KBM-7 (cell line): ENCODE measurements around the gene PLGRKT.
A peak's percentile ranks its signal among the peaks of the same experiment; 100 is the strongest.
"Not testable (repeated sequence)": the region's sequence is repeated elsewhere in the genome, so short reads cannot be mapped to it uniquely, and the experiment has no call there.

Experiments
- DNase-seq: peaks from one replicate; pipeline ENCODE4 v3.0.0-alpha.2; 2015
- in situ Hi-C: fragments of 300-500 bp; cut with MboI; formaldehyde crosslinking; loops from 2 replicates; pipeline ENCODE4 v1.14.3; 2020; ENCODE audit warnings: low sequenced_read_pairs, low pct_unique_long_range_greater_than_20kb, mixed read lengths

Gene PLGRKT, protein sequence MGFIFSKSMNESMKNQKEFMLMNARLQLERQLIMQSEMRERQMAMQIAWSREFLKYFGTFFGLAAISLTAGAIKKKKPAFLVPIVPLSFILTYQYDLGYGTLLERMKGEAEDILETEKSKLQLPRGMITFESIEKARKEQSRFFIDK

DNA sequence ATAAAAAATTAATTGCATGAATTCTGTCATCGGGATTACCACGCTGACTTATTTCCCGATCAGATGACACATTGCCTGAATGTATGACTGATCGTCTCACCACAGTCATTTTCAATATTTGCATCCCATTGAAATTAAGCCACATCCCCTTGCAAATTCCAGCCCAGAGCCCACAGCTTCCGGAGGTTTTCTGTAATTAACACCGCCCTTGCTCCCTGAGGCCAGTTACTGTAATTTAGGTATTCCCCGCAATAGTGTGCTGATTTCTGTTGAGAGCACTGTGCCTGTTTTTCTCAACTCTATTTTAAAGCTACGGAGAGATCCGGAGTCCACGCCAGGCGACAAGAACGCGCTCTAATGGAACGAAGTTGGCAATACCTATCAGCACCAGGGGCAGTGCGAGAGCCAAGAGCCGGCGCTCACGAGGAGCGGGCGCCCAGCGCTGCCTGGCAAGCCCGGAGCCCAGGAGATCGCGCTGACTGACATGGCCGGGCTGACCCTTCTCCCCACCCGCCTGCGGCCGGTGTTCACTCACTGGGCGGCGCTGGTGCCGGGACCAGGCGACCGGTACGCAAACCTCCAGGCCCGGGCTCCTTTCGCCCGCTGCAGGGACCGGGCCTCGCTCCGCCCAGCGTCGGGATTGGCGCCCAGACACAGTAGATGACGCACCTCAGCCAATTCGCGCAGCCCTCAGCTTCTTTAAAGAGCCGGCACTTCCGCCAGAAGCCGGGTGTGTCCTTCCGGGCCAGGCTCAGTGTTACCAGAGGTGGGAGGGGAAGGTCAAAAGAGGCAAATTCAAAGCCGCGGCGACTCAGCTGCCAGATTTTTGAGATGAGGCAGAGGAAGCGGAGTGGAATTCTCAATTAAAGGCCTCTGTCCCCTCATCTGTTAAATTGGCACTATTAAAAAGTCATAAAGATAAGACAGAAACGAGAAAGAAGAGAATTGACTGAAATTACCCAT is at the start of gene PLGRKT:
Gene PLGRKT (minus strand): TSS at position 672 of the 963 bp plus-strand sequence. CDS start 5,948 bp downstream, outside the sequence.
- in situ Hi-C loops, result loop anchor here (25.0 kb wide), 1 partner anchor 675 kb away; no protein-coding TSS in a partner anchor
- DNase-seq, result peak; percentile 94

DNA sequence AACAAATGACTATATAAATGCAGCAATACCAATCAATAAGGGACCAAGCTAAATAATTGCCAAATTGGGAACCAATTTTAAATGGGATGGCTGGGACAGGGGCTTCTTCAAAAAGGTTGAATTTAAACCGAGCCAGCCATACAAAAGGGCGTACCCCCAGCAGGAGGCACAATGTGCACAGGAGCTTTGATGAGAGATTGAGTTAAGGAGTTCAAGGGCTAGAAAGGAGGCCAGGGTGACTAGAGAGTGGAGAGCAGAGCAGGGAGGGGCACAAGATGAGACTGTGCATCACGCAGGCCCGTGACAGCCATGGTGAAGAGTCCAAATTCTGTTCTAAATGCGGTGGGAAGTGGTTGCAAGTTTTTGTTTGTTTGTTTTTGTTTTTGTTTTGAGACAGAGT is 49.3 kb upstream of the PLGRKT start:
- in situ Hi-C loops, result no loop called here
- DNase-seq, result no peak

DNA sequence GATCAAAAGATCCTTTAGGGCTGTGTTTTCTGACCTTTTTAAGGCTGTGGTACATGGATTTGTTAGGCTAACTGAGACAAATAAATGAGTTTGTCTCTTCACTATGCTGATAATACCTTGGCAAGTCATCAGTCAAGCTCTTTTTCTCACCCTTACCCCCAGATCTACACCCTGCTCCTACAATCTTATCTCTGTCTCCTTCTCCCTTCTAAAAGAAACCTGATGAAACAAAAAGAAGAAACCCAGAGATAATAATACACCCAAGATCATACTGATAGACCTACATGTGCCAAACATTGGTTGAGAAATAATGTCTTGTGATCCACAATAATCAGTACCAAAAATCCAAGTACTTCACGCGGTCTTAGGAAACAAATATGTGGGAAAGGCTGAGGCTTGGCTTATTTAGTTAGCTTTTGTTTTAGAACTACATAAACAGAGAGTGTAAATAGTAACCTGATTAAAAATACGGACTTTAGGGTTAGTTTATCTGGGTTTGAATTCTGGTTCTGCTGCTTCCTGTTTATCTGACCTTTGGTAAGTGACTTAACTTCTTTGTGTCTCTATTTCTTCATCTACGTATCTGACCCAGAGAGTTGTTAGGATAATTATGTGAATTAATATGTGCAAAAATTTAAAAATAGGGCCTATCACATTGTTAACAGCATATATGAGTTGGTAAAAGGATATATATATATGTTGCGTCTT is 47.8 kb upstream of the PLGRKT start:
- in situ Hi-C loops, result no loop called here
- no peak for DNase-seq

DNA sequence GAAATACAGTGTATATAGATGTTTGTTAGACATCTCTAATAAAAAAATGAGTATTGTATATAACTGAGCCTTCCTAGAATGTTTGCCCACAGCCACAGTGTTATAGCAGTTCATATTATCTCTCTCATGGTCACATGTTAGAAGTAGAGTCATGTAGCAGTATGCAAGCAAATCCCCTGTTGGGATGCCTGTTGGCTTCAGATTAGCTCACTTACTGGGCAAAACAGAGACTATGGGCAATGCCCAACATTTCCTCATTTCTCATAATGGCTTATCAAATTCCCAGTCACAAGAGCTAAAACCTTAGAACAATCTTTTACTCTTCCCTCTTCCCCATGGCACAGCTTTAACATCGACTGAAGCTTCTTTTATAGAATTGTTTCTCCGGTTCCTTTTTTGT is 45.6 kb upstream of the PLGRKT start:
- in situ Hi-C loops, result no loop called here
- no peak for DNase-seq

DNA sequence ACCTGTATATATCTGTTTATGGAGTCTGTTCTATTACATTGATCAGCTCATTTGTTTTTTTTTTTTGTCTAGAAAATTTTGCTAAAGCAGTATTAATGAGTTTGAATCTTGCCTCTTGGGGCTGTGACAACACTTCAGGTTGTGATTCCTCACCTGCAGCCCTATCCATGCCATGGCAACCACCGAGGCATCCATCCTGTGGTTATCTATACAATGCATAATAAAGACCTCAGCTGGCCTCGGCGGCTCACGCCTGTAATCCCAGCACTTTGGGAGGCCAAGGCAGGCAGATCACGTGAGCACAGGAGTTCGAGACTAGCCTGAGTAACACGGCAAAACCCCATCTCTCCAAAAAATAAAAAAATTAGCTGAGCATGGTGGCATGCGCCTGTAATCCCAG is 44.5 kb upstream of the PLGRKT start:
- no peak for DNase-seq
- in situ Hi-C loops, result no loop called here

DNA sequence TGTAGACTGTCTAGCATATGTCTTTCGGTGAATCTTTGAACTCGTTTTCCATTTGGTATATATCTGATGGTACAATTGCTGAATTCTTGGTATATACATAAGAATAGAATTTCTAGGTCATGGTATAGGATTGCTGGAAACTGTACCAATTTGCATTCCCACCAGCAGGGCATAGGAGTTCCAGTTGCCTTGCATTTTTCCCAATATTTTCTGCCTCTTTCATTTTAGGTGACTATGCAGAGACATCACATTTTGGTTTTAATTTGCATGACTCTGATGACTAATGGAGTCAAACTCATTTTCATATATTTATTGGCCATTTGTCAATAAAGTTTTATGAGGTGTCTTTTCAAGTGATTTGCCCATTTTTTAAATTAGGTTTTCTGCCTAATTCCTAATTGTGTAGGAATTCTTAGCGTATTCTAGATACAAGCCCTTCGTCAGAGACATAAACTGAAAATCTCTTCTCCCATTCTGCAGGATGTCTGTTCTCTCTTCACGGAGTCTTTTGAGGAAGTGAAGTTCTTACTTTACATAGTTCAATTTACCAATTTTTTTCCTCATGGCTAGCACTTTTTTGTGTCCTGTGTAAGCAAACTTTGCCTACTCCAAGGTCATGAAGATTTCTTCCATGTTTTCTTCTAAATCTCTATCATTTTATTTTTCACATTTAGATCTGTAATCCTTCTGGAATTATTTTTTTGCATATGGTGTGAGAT is 43.8 kb upstream of the PLGRKT start:
- in situ Hi-C loops, result no loop called here
- peak; percentile 13 for DNase-seq

DNA sequence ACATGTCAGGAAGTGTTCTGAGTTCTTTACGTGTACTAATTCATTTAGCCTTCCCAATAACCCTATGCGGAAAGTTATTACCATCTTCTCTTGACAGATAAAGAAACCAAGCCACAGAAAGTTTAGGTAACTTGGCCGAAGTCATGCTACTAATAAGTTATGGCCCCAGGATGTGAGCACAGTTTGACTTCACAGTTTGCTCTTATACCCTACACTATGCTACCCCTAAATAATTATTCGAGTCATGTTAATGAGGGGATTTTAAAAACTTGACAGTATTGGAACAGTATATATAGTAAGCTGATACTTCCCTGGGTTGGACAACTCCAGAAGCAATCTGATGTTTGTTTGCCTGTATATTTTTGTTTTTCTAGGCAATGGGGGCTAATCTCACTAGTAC is 43.2 kb upstream of the PLGRKT start:
- no peak for DNase-seq
- in situ Hi-C loops, result no loop called here

DNA sequence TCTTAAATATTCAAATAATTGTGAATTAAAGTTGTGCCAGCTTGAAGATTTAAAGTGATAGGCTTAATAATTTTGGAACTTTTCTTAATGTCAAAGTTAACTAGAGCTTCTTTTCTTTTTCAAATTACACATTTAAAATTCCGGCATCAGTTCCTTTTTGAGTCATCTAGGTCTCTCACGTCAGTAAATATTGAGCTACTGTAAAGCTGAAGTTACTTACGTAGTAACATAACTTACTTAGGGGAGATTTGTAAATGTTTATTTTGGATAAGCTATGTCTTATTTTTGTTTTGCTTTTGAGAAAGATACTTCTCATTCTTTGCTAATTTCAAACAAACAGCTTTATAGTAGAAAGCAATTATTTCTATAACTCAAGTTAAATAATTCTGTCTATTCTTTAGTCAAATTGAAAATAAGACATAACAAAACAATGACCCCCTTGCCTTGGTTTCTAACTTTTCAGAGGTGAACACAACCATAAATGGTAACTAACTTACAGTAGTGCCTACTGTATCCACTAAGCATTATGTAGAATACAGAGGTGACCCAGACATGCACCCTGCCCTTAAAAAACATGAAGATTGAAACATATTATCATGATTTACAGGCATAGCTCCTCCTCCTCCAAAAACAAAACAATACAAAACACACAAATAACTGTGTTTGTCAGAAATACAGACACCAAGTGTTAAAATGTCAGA is 42.4 kb upstream of the PLGRKT start:
- in situ Hi-C loops, result no loop called here
- DNase-seq, result no peak

DNA sequence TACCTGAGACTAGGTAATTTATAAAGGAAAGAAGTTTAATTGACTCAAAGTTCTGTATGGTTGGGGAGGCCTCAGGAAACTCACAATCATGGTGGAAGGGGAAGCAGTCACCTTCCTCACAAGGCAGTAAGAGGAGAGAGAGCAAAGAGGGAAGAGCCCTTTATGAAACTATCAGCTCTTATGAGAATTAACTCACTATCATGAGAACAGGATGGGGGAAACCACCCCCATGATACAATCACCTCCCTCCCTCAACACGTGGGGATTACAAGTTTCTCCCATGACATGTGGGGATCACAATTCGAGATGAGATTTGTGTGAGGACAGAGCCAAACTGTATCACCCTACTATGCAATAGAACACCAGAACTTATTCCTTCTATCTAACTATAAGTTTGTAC is 40.5 kb upstream of the PLGRKT start:
- no peak for DNase-seq
- in situ Hi-C loops, result no loop called here

DNA sequence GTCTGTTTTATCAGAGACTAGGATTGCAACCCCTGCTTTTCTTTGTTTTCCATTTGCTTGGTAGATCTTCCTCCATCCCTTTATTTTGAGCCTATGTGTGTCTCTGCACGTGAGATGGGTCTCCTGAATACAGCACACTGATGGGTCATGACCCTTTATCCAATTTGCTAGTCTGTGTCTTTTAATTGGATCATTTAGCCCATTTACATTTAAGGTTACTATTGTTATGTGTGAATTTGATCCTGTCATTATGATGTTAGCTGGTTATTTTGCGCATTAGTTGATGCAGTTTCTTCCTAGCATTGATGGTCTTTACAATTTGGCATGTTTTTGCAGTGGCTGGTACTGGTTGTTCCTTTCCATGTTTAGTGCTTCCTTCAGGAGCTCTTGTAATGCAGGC is 37.9 kb upstream of the PLGRKT start:
- DNase-seq, in situ Hi-C loops: not testable (repeated sequence)

DNA sequence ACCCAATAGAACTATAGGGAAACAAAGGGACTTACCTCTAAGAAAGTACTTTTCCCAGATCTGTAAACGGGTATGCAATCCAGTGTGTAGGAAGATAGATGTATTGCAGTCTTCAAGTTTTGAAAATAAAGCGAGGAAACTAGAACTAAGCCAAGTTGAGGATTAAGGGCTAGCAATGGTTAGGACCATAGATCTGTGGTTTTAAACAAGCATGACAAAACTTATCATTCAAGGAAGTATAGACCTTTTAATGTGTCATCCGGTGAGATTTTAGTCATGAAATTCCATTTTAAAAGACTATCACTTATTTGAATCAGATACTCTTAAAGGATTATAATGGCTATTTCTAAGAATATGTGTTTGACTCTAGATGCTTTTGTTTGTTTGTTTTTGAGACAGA is 33.1 kb upstream of the PLGRKT start:
- DNase-seq, result no peak
- in situ Hi-C loops, result no loop called here

DNA sequence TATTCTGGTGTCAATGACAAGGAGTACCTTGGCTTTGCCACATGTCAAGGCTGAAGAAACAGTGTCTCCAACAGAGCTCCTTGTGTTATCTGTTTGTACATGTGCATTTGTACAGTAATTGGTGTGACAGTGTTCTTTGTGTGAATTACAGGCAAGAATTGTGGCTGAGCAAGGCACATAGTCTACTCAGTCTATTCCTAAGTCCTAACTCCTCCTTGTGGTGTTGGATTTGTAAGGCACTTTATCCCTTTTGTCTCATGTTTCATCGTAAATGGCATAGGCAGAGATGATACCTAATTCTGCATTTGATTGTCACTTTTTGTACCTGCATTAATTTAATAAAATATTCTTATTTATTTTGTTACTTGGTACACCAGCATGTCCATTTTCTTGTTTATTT is 32.4 kb upstream of the PLGRKT start:
- in situ Hi-C loops, result no loop called here
- no peak for DNase-seq

DNA sequence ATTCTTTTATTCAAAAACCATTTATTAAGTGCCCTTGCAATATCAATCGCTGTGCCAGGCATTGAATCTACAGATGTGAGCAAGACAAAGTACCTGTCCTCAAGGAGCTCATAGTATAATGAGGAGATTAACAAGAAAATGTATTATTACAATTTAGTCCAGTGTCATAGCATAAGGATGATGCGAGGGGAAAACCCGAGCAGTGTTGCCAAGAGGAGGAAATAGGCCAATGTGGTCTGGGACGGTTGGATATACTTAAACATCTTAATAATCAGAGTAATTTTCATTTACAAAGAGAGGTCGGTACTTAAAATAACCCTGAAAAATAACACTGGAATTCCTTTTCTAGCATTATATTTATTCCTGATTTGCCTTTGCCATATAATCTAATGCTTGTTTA is 31.1 kb upstream of the PLGRKT start:
- in situ Hi-C loops, result no loop called here
- no peak for DNase-seq

DNA sequence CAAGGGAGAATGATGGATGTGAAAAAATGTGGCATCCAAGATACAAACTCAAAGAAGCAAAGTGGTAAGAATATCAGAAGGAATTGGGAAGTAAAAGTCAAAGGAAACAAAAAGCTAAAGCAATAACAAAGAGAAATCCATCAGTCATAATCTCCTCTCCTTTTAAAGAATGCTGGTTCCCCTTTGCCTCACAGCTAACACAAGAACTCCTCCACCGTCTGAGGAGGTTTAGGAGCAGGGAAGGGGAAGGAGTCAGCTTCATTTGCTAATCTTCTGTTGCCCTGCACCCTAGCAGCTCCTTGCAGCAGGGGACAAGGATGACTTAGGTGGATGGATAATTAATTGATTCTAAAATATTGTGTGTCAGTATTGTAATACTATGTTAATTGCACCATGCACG is 29.0 kb upstream of the PLGRKT start:
- DNase-seq, result no peak
- in situ Hi-C loops, result no loop called here

DNA sequence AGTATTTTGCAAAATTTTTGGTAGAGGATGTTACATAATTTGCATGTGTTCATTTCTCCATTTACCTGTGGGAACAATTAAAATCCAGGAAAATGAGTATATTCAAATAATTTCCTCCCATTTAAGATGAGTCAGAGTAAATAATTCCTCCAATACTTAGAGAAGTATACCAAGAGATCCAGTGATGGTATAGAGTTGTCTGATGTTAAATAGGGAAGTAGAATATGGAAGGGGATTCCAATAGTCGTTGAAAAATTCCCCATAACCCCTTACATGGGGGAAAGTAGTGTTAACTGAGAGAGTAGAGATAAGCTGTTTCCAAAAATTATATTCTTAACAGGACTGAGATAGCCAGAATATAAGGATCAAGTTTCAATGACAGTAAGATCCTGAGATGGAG is 28.3 kb upstream of the PLGRKT start:
- DNase-seq, result no peak
- in situ Hi-C loops, result no loop called here

DNA sequence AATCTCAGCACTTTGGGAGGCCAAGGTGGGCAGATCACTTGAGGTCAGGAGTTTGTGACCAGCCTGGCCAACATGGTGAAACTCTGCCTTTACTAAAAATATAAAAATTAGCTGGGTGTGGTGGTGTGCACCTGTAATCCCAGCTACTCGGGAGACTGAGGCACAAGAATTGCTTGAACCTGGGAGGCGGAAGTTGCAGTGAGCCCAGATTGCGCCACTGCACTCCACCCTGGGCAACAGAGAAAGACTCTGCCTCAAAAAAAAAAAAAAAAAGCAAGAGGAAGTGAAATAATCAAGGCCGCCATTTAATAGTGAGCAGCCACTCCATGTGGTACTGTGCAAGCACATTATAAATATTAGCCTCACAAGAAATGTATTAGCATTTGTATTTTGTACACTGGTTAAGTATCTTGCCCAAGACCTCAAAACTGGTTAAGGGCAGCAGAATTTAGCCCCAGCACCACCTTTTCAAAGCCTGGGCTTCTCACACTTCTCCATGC is 27.2 kb upstream of the PLGRKT start:
- DNase-seq, in situ Hi-C loops: not testable (repeated sequence)

DNA sequence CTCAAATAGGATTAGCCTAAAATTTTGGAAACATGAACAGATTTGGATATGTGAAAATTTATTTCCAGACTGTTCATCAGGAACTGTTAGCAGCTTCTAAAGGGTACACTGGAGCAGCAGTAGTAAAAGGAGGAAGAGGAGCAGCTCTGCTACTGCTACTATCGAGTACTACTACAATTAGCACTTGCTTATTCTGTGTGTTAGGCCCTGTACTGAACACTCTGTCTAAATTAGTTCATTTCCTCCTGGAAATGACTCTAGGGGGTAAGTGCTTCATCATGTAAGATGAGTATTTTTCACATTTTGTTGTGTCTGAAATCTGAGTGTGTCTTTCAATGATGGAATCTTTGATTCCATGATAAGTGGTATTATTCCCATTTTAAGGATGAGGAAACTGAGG is 22.4 kb upstream of the PLGRKT start:
- DNase-seq, result no peak
- in situ Hi-C loops, result no loop called here

DNA sequence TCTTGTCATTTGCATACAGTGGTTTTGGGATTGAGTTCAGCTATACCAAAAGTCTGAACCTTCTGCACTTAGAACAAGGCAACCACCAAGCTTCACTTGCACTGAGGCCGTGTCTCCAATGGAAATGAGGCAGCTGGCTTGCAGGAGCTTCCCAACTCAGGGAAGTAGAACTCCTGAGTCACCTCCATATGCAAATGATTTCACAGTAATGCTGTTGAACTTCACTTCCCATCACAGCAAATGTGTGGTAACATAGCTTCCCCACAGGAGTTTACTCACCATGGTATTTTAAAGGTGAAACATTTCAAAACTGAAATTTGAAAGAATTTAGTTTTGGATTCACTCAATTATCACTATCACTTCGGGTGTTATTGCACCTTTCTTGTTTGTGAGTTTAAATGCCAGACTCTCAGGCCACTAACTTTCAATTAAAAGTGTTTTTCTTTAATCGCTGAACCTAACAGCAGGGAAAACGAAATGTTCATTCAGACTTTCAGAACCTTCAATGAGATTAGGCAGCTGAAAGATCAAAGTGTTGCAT is 21.6 kb upstream of the PLGRKT start:
- in situ Hi-C loops, result no loop called here
- no peak for DNase-seq
